ENCODE data around the gene COPS4. TPM values are rescaled to one million over a fixed set of nuclear protein-coding genes. Genes with fewer than 3 reads are reported as not detected.

Gene COPS4
- total and polyA plus RNA-seq, 2 of the 8 experiments (the other 6 are each of a cell fraction or from before 2014, with no cell fraction given): 14.9 to 28.3 TPM

GRCh38 chr4:83009529-83009928 lies 25.5 kb upstream of the COPS4 start:
- Histone ChIP-seq H3K23me2 (ENCODE audit: low read depth, low read length) (peaks cover 13% of the 10 kb centered on the region), H2BK15ac (ENCODE audit: low read length) (no peak overlapping the region), H3K56ac (replicated peaks; ENCODE audit: insufficient read length, low read depth, low read length) (no peak overlapping the region), H2BK5ac (ENCODE audit: low read depth, low read length) (no peak overlapping the region), H4K20me1 (replicated peaks in 1 of 2; ENCODE audit: control insufficient read depth in 1 of 2, insufficient read depth in 2 of 2, low read length in 2 of 2) (no peaks in the 10 kb centered on the region), H4K8ac (ENCODE audit: extremely low read depth, insufficient read depth, low read length) (no peak overlapping the region), H3K36me3 (ENCODE audit: control insufficient read depth in 2 of 4, insufficient read depth in 4 of 4, low read length in 3 of 4) (no peaks in the 10 kb centered on the region), H3K79me2 (ENCODE audit: control insufficient read depth in 1 of 2, insufficient read depth in 2 of 2, low read length in 2 of 2) (peaks cover 0 to 28% of the 10 kb centered on the region in 2 experiments; a peak in 2 of 4 replicates), H4K91ac (replicated peaks; ENCODE audit: insufficient read length, low read length) (no peak overlapping the region), H2BK20ac (ENCODE audit: low read length) (no peak overlapping the region), H3K14ac (ENCODE audit: insufficient read length) (no peak overlapping the region), H2BK120ac (replicated peaks; ENCODE audit: low read depth, low read length) (no peak overlapping the region), H3K79me1 (ENCODE audit: low read depth, low read length) (no peaks in the 10 kb centered on the region), H4K5ac (ENCODE audit: insufficient read length, low read depth, low read length) (no peak overlapping the region), H3K4ac (replicated peaks; ENCODE audit: insufficient read length, low read depth, low read length) (no peak overlapping the region), H3K18ac (ENCODE audit: extremely low read depth, low read length) (no peak overlapping the region), H3K9ac (replicated peaks in 1 of 4; ENCODE audit: extremely low read depth in 1 of 4, low read depth in 3 of 4, low read length in 3 of 4) (no peak overlapping the region; a peak in 1 of 7 replicates), H2BK12ac (ENCODE audit: low read depth, low read length) (no peak overlapping the region), H3K4me3 (ENCODE audit: extremely low read depth in 1 of 4, insufficient read depth in 2 of 4, low read depth in 3 of 4, low read length in 4 of 4) (peak overlapping the region in 2 of 4 experiments; percentile 73 to 98; a peak in 5 of 8 replicates), H3K27me3 (replicated peaks in 1 of 4; ENCODE audit: control insufficient read depth in 3 of 4, extremely low read depth in 1 of 4, insufficient read depth in 3 of 4, low read length in 3 of 4) (peaks cover 0 to 6% (median 3%) of the 10 kb centered on the region in 4 experiments; a peak in 4 of 7 replicates), H3K9me3 (ENCODE audit: insufficient read depth in 2 of 2, low read depth in 1 of 2, low read length in 1 of 2) (no peaks in the 10 kb centered on the region), H3K4me2 (ENCODE audit: insufficient read depth in 1 of 2, low read depth in 2 of 2, low read length in 2 of 2) (peak overlapping the region; percentile 87 to 94; a peak in 3 of 4 replicates), H2AK5ac (ENCODE audit: low read depth, low read length) (no peak overlapping the region), H2AFZ (ENCODE audit: low read length) (no peak overlapping the region), H3K27ac (ENCODE audit: low read depth, low read length) (no peak overlapping the region), H3K4me1 (replicated peaks in 1 of 4; ENCODE audit: control insufficient read depth in 3 of 4, insufficient read depth in 4 of 4, low read length in 3 of 4) (peaks cover 0 to 6% (median 3%) of the 10 kb centered on the region in 4 experiments; a peak in 3 of 7 replicates), H3K23ac (ENCODE audit: insufficient read length) (no peak overlapping the region)
- POLR2A ChIA-PET (ENCODE audit: partially characterized antibody): interaction anchor here (0.9 to 2.8 kb wide), 3 partner anchors 9 to 109 kb away, joined by 3 to 15 read pairs (median 4); partner anchors contain the start of genes COPS4 and THAP9
- WGBS, 2 experiments (ENCODE audit: extremely low coverage in 1 of 2, insufficient coverage in 1 of 2, insufficient read length in 1 of 2, insufficient replicate concordance in 2 of 2, low coverage in 1 of 2, low lambda C conversion rate in 2 of 2, missing lambda C conversion rate in 1 of 2): 79% methylated on average over 3 of the region's 3 CpGs; no CpG with 5 or more reads in 1 of the 2 experiments
- CTCF ChIA-PET (ENCODE audit: partially characterized antibody): interaction anchor here (0.6 kb wide), 1 partner anchor 243 kb away, joined by 4 read pairs; no protein-coding TSS in a partner anchor
- FAIRE-seq (no peak), DNase-seq (ENCODE audit: low read depth in 1 of 2, low spot score in 2 of 2) (no peak)
- no peak for TF ChIP-seq RNF2 (IDR thresholded peaks at IDR 0.05; ENCODE audit: borderline replicate concordance, low read depth, low read length, missing control alignments, poor library complexity, severe bottlenecking)
- no peak for TF ChIP-seq BRCA1 (IDR thresholded peaks at IDR 0.05; ENCODE audit: low read depth, low read length)
- TF ChIP-seq PHF8 (conservative IDR thresholded peaks at IDR 0.05; ENCODE audit: low read depth, low read length): no peak
- TF ChIP-seq TBP (IDR thresholded peaks at IDR 0.05; ENCODE audit: low read depth, low read length): no peak
- TF ChIP-seq, protein P1, sequence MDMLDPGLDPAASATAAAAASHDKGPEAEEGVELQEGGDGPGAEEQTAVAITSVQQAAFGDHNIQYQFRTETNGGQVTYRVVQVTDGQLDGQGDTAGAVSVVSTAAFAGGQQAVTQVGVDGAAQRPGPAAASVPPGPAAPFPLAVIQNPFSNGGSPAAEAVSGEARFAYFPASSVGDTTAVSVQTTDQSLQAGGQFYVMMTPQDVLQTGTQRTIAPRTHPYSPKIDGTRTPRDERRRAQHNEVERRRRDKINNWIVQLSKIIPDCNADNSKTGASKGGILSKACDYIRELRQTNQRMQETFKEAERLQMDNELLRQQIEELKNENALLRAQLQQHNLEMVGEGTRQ (IDR thresholded peaks at IDR 0.05; ENCODE audit: low read length): no peak
- no peak for TF ChIP-seq CTBP2 (IDR thresholded peaks at IDR 0.05; ENCODE audit: borderline replicate concordance, insufficient read depth, insufficient read length, low read length)
- TF ChIP-seq ASH2L (IDR thresholded peaks at IDR 0.05; ENCODE audit: low read length): no peak
